ENCODE results near the gene CTSA. TPM values are rescaled to one million over a fixed set of nuclear protein-coding genes. Genes with fewer than 3 reads are reported as not detected.

The CTSA gene
- total RNA-seq (2014; rRNA removed; shearing (Covaris generic); ENCODE audit: low replicate concordance): 96.4 and 123 TPM in 2 replicates

- in situ Hi-C loops (cut with HindIII; ENCODE audit: low pct_unique_long_range_greater_than_20kb, low sequenced_read_pairs): no loop called here
- peak; percentile 91 for DNase-seq (ENCODE audit: low read depth)
Measured at GRCh38 chr20:45890985-45891983, at the start of gene CTSA, which contains the start of gene NEURL2. CTSA (plus strand) TSS chr20:45891335; CDS start chr20:45891569, 234 bp downstream. NEURL2 (minus strand) TSS chr20:45891208; CDS start chr20:45890991, 217 bp downstream.

- in situ Hi-C loops (cut with HindIII; ENCODE audit: low pct_unique_long_range_greater_than_20kb, low sequenced_read_pairs): no loop called here
- no peak for DNase-seq (ENCODE audit: low read depth)
Measured at GRCh38 chr20:45841407-45842129, 49.6 kb upstream of the CTSA start.

GRCh38 chr20:45842169-45842812 lies 48.8 kb upstream of the CTSA start:
- no peak for DNase-seq (ENCODE audit: low read depth)
- in situ Hi-C loops (cut with HindIII; ENCODE audit: low pct_unique_long_range_greater_than_20kb, low sequenced_read_pairs): no loop called here

GRCh38 chr20:45843506-45843905 lies 47.6 kb upstream of the CTSA start:
- no peak for DNase-seq (ENCODE audit: low read depth)
- in situ Hi-C loops (cut with HindIII; ENCODE audit: low pct_unique_long_range_greater_than_20kb, low sequenced_read_pairs): no loop called here

GRCh38 chr20:45845452-45845851 lies 45.7 kb upstream of the CTSA start:
- in situ Hi-C loops (cut with HindIII; ENCODE audit: low pct_unique_long_range_greater_than_20kb, low sequenced_read_pairs): no loop called here
- no peak for DNase-seq (ENCODE audit: low read depth)

GRCh38 chr20:45848421-45848820 lies 42.7 kb upstream of the CTSA start:
- in situ Hi-C loops (cut with HindIII; ENCODE audit: low pct_unique_long_range_greater_than_20kb, low sequenced_read_pairs): no loop called here
- no peak for DNase-seq (ENCODE audit: low read depth)

GRCh38 chr20:45848969-45849582 lies 42.1 kb upstream of the CTSA start:
- in situ Hi-C loops (cut with HindIII; ENCODE audit: low pct_unique_long_range_greater_than_20kb, low sequenced_read_pairs): no loop called here
- DNase-seq (ENCODE audit: low read depth): no peak

GRCh38 chr20:45850238-45850637 lies 40.9 kb upstream of the CTSA start:
- in situ Hi-C loops (cut with HindIII; ENCODE audit: low pct_unique_long_range_greater_than_20kb, low sequenced_read_pairs): no loop called here
- DNase-seq (ENCODE audit: low read depth): no peak

GRCh38 chr20:45850926-45851325 lies 40.2 kb upstream of the CTSA start:
- DNase-seq (ENCODE audit: low read depth): no peak
- in situ Hi-C loops (cut with HindIII; ENCODE audit: low pct_unique_long_range_greater_than_20kb, low sequenced_read_pairs): no loop called here

- in situ Hi-C loops (cut with HindIII; ENCODE audit: low pct_unique_long_range_greater_than_20kb, low sequenced_read_pairs): no loop called here
- DNase-seq (ENCODE audit: low read depth): no peak
Measured at GRCh38 chr20:45851501-45851900, 39.6 kb upstream of the CTSA start.

- DNase-seq (ENCODE audit: low read depth): no peak
- in situ Hi-C loops (cut with HindIII; ENCODE audit: low pct_unique_long_range_greater_than_20kb, low sequenced_read_pairs): no loop called here
Measured at GRCh38 chr20:45852326-45852725, 38.8 kb upstream of the CTSA start.

- in situ Hi-C loops (cut with HindIII; ENCODE audit: low pct_unique_long_range_greater_than_20kb, low sequenced_read_pairs): no loop called here
- DNase-seq (ENCODE audit: low read depth): no peak
Measured at GRCh38 chr20:45853484-45853883, 37.7 kb upstream of the CTSA start.

- in situ Hi-C loops (cut with HindIII; ENCODE audit: low pct_unique_long_range_greater_than_20kb, low sequenced_read_pairs): no loop called here
- DNase-seq (ENCODE audit: low read depth): peak; percentile 99
Measured at GRCh38 chr20:45857114-45857881, 33.8 kb upstream of the CTSA start, which contains the start of the genes ACOT8 and ZSWIM3. ACOT8 (minus strand) TSS chr20:45857392; CDS start chr20:45857315, 77 bp downstream. ZSWIM3 (plus strand) TSS chr20:45857614; CDS start chr20:45857826, 212 bp downstream.

GRCh38 chr20:45857882-45858216 lies 33.3 kb upstream of the CTSA start:
- DNase-seq (ENCODE audit: low read depth): no peak
- in situ Hi-C loops (cut with HindIII; ENCODE audit: low pct_unique_long_range_greater_than_20kb, low sequenced_read_pairs): no loop called here

GRCh38 chr20:45859916-45860315 lies 31.2 kb upstream of the CTSA start:
- DNase-seq (ENCODE audit: low read depth): no peak
- in situ Hi-C loops (cut with HindIII; ENCODE audit: low pct_unique_long_range_greater_than_20kb, low sequenced_read_pairs): no loop called here

- DNase-seq (ENCODE audit: low read depth): no peak
- in situ Hi-C loops (cut with HindIII; ENCODE audit: low pct_unique_long_range_greater_than_20kb, low sequenced_read_pairs): no loop called here
Measured at GRCh38 chr20:45860560-45861220, 30.4 kb upstream of the CTSA start.
